NCI-H1694 treated with DMSO at 0.1 percent for 48 hours (cell line): Measurements from ENCODE around the gene SLC35B1.

Experiments used
- DNase-seq: peaks from one replicate; lab custom pipeline; 2025; lab: John Stamatoyannopoulos, UW

Gene SLC35B1

GRCh38 chr17:49707608-49708514, at the start of gene SLC35B1:
TSS of gene SLC35B1 (minus strand) at chr17:49707964. CDS start at chr17:49707833, 131 bp downstream.
- peak; percentile 99 for DNase-seq

GRCh38 chr17:49757151-49757777, 49.5 kb upstream of the SLC35B1 start:
- no peak for DNase-seq

GRCh38 chr17:49756323-49757150, 48.8 kb upstream of the SLC35B1 start:
- no peak for DNase-seq

DNA sequence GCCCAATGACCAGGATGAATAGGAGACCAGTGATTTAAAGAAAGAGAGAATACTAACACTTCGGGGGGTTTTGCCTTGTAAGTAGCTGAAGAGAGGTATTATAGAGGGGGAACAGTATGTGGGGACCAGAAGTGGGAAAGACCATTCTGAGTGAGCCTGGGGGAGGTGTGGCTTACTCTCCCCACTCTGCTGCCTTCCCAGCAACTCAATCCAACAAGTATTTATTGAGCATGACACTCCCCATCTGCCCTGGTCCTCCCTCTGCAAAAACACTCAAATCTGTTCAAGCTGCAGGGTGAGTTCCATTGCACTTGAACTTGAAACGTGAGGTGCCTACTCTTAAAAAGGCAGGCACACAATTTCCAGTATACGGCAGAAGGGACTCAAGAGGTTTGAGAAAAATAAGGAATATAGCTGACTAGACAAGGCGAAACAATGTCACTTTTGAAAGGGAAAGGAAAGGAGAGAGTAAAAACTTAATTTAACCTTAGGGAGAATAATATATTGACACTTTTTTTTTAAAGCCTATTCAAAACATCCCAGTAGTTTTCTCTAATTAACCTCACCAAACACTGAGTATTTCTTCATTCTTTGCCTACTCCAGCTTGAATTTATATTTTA, 48.0 kb upstream of the SLC35B1 start:
- no peak for DNase-seq

DNA sequence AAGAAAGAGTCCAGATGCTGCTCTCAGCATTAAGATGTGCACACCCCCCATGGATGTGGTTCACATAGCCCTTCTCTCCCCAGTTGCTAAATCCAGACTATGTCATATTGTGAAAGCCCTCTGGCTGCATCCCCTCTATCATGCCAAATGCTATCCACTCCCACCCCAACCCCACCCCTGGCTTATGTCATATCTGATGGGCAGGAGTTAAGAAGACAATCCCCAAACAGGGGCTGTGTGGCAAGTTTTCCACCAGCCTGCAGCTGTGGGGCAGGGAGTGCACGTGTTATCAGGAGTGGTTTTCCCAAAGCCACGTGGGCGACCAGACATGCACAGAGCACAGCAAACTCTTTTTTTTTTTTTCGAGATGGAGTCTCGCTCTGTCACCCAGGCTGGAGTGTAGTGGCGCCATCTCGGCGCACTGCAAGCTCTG, 46.2 kb upstream of the SLC35B1 start:
- DNase-seq = no peak

DNA sequence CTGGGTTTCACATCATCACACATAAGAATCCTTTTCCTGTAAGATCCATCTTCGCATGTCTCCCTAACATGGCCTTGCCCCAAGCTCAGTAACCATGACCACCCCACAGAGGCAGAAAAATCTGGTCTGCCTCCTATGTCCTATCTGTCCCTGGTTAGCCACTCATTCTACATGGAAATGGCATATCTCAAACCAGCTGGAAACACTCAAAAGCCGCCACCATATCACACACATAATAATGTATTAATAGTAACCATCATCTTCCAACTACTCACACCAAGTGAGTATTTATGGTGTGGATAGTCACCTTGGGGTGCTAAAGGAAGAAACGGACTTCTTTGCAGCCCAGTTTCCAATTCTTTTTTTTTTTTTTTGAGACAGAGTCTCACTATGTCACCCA, 44.7 kb upstream of the SLC35B1 start:
- no peak for DNase-seq

DNA sequence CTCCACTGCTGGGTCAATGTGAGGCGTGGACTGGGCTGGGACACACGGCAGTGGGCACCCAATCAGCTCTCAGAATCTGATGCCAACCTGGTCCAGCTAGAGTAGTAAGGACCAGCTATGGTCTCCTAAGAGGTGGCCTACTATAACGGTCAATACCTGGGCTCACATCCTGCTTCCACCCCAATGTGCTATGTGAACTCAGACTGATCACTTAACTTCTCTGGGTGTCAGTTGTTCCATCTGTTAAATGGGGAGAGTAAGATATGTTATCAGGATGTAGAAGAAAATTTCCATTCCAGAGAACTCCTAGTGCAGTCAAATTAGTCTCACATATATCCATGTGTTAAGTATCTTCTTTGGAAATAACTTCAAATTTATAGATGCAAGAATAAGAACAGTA, 42.0 kb upstream of the SLC35B1 start:
- DNase-seq = no peak

DNA sequence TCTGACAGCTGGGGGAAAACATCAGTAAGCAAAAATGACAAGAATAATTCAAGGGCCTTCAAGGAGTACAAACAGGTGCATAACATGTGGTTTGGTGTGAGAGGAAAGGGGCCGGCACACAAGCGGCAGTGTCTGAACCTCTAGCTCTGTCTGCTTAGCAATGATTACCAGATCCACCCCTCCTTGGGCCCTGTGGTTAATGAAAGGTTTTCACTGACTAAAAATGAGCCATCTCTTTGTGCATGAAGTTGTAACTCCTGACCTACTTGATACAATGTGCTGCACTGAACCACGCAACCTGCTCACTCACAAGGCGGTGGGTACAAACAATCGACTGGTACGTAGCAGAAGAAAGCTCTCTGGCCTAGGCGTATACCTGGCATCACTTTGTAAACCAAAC, 41.0 kb upstream of the SLC35B1 start:
- DNase-seq = no peak

- DNase-seq = no peak
These were observed 40.5 kb upstream of the SLC35B1 start for GRCh38 chr17:49748223-49748622.

GRCh38 chr17:49747632-49748031, 39.9 kb upstream of the SLC35B1 start:
- DNase-seq = no peak

DNA sequence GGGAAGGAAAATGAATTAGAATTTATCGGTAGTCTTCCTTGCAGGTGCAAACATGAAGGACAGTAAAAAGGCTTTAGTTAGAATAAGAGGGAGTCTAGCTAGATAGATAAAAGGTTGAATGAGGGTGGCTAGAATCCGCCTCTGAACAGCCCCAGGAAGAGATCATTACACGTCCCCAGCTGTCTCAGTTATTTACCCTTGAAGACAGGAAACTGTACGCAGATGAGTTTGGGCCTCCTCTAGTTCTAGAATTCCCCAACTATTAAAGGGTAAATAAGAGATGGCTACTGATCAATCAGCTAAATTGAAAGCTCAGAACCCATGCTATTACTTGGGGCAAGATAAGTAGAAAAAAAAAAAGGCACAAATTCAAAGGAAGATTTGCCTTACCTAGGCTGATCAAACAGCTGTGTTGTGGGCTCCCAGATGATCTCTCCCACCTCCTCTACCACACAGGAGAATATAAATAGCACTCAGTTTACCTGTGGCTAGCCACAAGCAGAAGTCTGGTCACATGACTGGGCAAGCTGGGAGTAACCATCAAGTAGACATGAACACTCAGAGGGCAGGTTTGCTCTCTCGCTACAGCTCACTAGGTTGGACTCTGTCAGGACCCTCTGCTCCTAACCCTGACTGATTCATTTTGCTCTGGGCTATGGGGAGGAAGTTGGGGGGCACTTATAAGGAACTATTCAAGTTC, 39.2 kb upstream of the SLC35B1 start:
- no peak for DNase-seq

DNA sequence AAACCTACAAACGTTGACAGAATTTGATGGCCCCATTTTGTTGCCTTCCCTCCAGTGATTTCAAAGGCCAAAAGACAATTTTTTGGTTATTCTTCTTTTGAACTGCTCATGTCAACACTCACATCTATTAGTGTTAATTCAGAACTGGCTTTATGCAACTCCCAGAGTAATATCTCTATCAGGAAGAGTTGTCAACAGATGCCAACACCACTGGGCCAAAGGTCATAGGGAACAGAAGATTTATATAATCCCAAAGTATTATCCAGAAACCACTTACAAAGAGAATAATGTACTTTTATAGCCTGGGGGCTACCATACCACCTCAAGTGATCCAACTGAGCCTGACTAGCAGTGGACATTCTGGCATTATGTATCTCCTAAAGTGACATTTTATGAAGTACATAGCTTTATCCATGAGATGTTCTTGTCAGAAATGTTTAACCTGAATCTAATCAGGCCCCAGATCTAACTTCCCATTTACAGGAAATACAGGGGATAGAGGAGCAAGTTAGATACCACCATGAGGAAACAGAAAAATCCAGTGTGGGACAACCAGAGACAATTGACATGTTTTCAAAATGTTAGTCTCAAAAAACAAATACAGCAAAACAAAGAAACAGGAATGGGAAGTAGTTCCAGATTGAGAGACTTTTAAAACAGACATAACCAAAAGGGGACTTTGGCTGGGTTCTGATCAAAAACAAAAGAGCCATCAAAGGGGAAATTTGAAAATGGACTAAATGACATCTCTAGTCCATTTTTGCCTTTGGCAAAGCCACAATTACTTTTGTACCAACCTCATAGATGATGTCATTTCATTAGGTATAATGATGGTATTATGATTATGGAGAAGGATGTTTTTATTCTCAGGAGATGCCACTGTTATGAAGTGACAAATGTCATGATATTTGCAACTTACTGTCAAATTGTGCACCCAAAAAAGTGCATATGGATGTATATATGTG, 37.7 kb upstream of the SLC35B1 start:
- DNase-seq = no peak

DNA sequence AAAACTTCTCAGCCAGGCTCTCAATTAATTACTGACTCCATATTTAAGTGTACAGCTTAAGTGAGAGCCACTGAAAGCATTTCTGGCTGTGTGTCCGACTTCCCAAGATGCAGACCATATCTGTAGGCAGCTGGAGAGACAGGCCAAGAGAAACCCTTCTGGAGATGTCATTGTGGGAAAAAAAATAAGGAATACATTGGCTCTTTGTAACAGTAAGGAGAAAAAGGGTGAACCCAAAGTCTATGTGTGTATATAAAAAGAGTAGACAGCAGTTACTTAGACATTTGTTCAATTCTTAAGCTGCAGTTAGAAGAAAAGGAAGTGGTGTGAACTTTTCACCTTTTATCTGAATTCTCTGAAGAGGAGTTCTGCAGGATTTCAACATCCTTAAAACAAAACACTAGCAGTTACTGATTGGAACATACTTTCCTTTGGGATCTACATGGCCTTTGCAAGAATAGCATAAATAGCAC, 34.4 kb upstream of the SLC35B1 start:
- DNase-seq = no peak

- DNase-seq = no peak
These were observed 33.9 kb upstream of the SLC35B1 start for GRCh38 chr17:49741692-49742076.

- DNase-seq = no peak
These were observed 33.4 kb upstream of the SLC35B1 start for GRCh38 chr17:49741009-49741691.

DNA sequence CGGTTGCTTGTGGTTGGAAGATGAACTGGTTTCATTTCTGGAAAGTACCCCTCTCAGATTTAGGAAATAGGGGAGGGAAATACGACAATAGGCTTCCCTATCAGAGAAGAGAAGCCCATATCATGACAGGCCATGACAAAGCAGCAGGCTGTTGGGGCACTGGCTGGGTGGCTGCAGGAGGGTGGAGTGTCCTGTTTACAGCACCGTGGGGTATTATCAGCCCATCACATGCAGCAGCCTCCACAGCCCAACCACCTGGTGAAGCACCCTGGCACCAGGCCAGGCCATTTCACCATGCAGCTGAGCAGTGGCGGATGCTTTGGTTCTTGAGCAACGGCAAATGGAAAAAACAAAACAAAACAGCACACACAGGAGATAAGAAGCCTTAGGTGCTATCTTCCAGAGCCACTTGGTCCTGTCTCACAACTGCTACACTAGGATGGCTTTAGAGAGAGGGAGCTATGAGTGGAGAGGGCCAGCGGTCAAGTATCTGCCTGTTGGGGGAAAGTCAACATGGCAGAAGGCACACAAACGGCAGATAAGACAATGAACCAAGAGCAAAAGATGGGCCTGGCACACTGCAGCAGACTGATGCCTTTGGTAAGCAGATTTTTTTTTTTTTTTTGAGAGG, 32.0 kb upstream of the SLC35B1 start:
- no peak for DNase-seq

- DNase-seq = no peak
These were observed 30.8 kb upstream of the SLC35B1 start for GRCh38 chr17:49738456-49739163.
